Calu3 (cell line): Measurements from ENCODE around the gene MAG. TPM values are rescaled to one million over a fixed set of nuclear protein-coding genes. Genes with fewer than 3 reads are reported as not detected.

Experiments used
- BruUV-seq: library from RNA; stranded (reverse); fragments of 400-500 nt; replicated peaks from 2 replicates; lab custom pipeline; 2021; lab: Mats Ljungman, UMichigan
- CTCF ChIA-PET: fragments of 300-600 bp; sonication (Branson Sonifier 250); formaldehyde crosslinking; loops from one replicate; lab custom pipeline; 2022; ENCODE audit warnings: antibody characterized with exemption; lab: Charles Lee
- DNase-seq: peaks from one replicate; pipeline ENCODE4 v3.0.0; 2022
- H3K27ac Mint-ChIP-seq: one replicate; pipeline ENCODE4 v1.8.0; 2022; ENCODE audit warnings: mixed read lengths; ENCODE audit not compliant: unreplicated experiment
- H3K27me3 Mint-ChIP-seq: one replicate; pipeline ENCODE4 v1.8.0; 2022; ENCODE audit warnings: mixed read lengths; ENCODE audit not compliant: unreplicated experiment
- H3K36me3 Mint-ChIP-seq: one replicate; pipeline ENCODE4 v1.8.0; 2022; ENCODE audit warnings: mild to moderate bottlenecking, moderate library complexity, mixed read lengths; ENCODE audit not compliant: insufficient read depth, unreplicated experiment
- H3K4me1 Mint-ChIP-seq: one replicate; pipeline ENCODE4 v1.8.0; 2022; ENCODE audit warnings: mild to moderate bottlenecking, low read depth, mixed read lengths; ENCODE audit not compliant: unreplicated experiment
- H3K4me3 Mint-ChIP-seq: one replicate; pipeline ENCODE4 v1.8.0; 2022; ENCODE audit warnings: mild to moderate bottlenecking, low read depth, moderate library complexity, mixed read lengths; ENCODE audit not compliant: unreplicated experiment
- H3K9me3 Mint-ChIP-seq: one replicate; pipeline ENCODE4 v1.8.0; 2022; ENCODE audit warnings: low read depth, mixed read lengths; ENCODE audit not compliant: unreplicated experiment
- CTCF ChIP-seq: fragments of 200-600 bp; IDR thresholded peaks from one replicate; pipeline ENCODE4 v1.8.0; 2022; ENCODE audit warnings: antibody characterized with exemption; ENCODE audit not compliant: unreplicated experiment
- intact Hi-C: fragments of 100-400 bp; cut with micrococcal nuclease; formaldehyde crosslinking; loops from one replicate; pipeline ENCODE4 v1.10.0; 2022; ENCODE audit not compliant: unreplicated experiment
- total RNA-seq: library from RNA; stranded (reverse); gene quantifications from 2 replicates; pipeline ENCODE4 v1.2.3, GENCODE V29; 2022

The MAG gene
- total RNA-seq, 1 experiment from 2014 or later = not detected

DNA sequence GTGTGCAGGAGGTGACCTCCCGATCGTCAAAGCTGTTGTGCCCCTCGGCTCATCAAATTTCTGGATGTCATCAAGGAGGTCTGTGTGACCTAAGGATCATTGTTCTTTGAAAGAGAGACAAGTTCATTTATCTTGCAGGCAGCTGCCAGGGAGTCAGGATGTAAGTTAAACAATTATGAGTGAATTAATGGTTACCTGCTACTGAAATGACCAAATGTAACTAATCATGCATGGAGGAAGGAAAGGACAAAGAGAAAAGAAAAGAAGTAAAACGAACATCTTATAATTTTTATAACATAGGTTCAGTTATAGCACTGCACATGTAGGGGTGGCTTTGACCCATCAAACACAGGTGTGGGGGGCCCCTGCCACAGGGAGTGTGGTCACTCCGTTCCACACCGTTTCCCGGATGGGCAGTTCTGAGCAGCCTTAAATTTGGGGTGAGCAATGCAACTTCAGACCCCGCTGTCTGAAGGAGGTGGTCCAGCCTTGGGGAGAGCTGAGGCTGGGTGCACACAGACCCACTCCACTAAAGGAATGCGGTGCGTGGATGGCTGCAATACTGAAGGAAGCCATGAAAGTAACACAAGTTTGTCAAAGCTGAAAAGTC is 42.3 kb downstream of the MAG start:
- DNase-seq = no peak
- intact Hi-C loops = no loop called here
- no peak overlapping the region for H3K27ac Mint-ChIP-seq
- peaks cover 14% of the 10 kb centered on the region for H3K27me3 Mint-ChIP-seq
- CTCF ChIA-PET = no interaction called here
- no peaks in the 10 kb centered on the region for H3K4me1 Mint-ChIP-seq
- H3K4me3 Mint-ChIP-seq = no peak overlapping the region
- TF ChIP-seq CTCF = no peak
- no TSS peak for BruUV-seq
- no peaks in the 10 kb centered on the region for H3K36me3 Mint-ChIP-seq
- no peaks in the 10 kb centered on the region for H3K9me3 Mint-ChIP-seq

GRCh38 chr19:35336166-35336955 is 44.4 kb downstream of the MAG start:
- no peaks in the 10 kb centered on the region for H3K4me1 Mint-ChIP-seq
- no peak overlapping the region for H3K27ac Mint-ChIP-seq
- H3K27me3 Mint-ChIP-seq = peaks cover 14% of the 10 kb centered on the region
- no peak overlapping the region for H3K4me3 Mint-ChIP-seq
- intact Hi-C loops = no loop called here
- H3K9me3 Mint-ChIP-seq = no peaks in the 10 kb centered on the region
- DNase-seq = no peak
- no peaks in the 10 kb centered on the region for H3K36me3 Mint-ChIP-seq
- BruUV-seq = no TSS peak
- TF ChIP-seq CTCF = no peak
- CTCF ChIA-PET = no interaction called here

- H3K27ac Mint-ChIP-seq = no peak overlapping the region
- no peaks in the 10 kb centered on the region for H3K4me1 Mint-ChIP-seq
- no peak for TF ChIP-seq CTCF
- DNase-seq = no peak
- BruUV-seq = no TSS peak
- peaks cover 24% of the 10 kb centered on the region for H3K27me3 Mint-ChIP-seq
- CTCF ChIA-PET = interaction anchor here (0.6 kb wide), 1 partner anchor 244 kb away, joined by 4 read pairs; no protein-coding TSS in a partner anchor
- H3K9me3 Mint-ChIP-seq = no peaks in the 10 kb centered on the region
- no peaks in the 10 kb centered on the region for H3K36me3 Mint-ChIP-seq
- H3K4me3 Mint-ChIP-seq = no peak overlapping the region
- intact Hi-C loops = no loop called here
These were observed 45.4 kb downstream of the MAG start for GRCh38 chr19:35337097-35337983.

- intact Hi-C loops = no loop called here
- Mint-ChIP-seq H3K27ac (no peak overlapping the region), H3K4me1 (no peaks in the 10 kb centered on the region), H3K4me3 (no peak overlapping the region), H3K9me3 (no peaks in the 10 kb centered on the region), H3K36me3 (no peaks in the 10 kb centered on the region), H3K27me3 (peaks cover 30% of the 10 kb centered on the region)
- no peak for DNase-seq
- TF ChIP-seq CTCF = no peak
- no TSS peak for BruUV-seq
- CTCF ChIA-PET = interaction anchor here (0.6 kb wide), 1 partner anchor 243 kb away, joined by 4 read pairs; no protein-coding TSS in a partner anchor
These were observed 46.0 kb downstream of the MAG start for GRCh38 chr19:35337984-35338296.
